Fibroblast of pulmonary artery (primary cell): Measurements from ENCODE around the gene AHSG.
A peak's percentile ranks its signal among the peaks of the same experiment; 100 is the strongest.

Source experiments
- DNase-seq: peaks from one replicate; pipeline ENCODE4 v3.0.0-alpha.2; 2010; ENCODE audit warnings: low read depth
- H3K4me3 ChIP-seq: replicated peaks from 2 replicates; pipeline ENCODE4 v1.5.1; 2011; ENCODE audit warnings: low read depth, mild to moderate bottlenecking, control low read depth, low read length, moderate library complexity
- CTCF ChIP-seq: IDR thresholded peaks from 2 replicates; pipeline ENCODE4 v1.5.1; 2011; ENCODE audit warnings: mild to moderate bottlenecking, control low read depth, low read length, inconsistent platforms; ENCODE audit errors: missing control alignments

Gene AHSG

GRCh38 chr3:186587183-186587582, 25.7 kb upstream of the AHSG start:
- no peak for DNase-seq

GRCh38 chr3:186588632-186589031, 24.2 kb upstream of the AHSG start:
- no peak for TF ChIP-seq CTCF

More at GRCh38 chr3:186587183-186587582, 25.7 kb upstream of the AHSG start:
- TF ChIP-seq CTCF: no peak
- no peak overlapping the region for H3K4me3 ChIP-seq

GRCh38 chr3:186589121-186589520, 23.7 kb upstream of the AHSG start:
- no peak overlapping the region for H3K4me3 ChIP-seq
- TF ChIP-seq CTCF: peak; percentile 29
- DNase-seq: peak; percentile 50

More at GRCh38 chr3:186588632-186589031, 24.2 kb upstream of the AHSG start:
- DNase-seq: no peak
- H3K4me3 ChIP-seq: no peak overlapping the region

- no peak for TF ChIP-seq CTCF
- H3K4me3 ChIP-seq: no peak overlapping the region
- DNase-seq: peak; percentile 49
Measured at GRCh38 chr3:186589856-186590579, 22.8 kb upstream of the AHSG start.

- no peak for DNase-seq
- H3K4me3 ChIP-seq: no peak overlapping the region
- TF ChIP-seq CTCF: no peak
Measured at GRCh38 chr3:186590580-186591295, 22.1 kb upstream of the AHSG start.

GRCh38 chr3:186592682-186593081, 20.2 kb upstream of the AHSG start:
- TF ChIP-seq CTCF: no peak
- H3K4me3 ChIP-seq: no peak overlapping the region
- no peak for DNase-seq
